Spleen (tissue), 11 donors: Measurements from ENCODE around the gene AKAP9. TPM values are rescaled to one million over a fixed set of nuclear protein-coding genes. Genes with fewer than 3 reads are reported as not detected.

Experiments
- DNase-seq: peaks from one replicate; pipeline ENCODE4 v3.0.0-alpha.2; 2020
- H3K27ac ChIP-seq, 8 donors: fragments of 200-600 bp; sonication (generic) in 7 of 8; 1 replicate in 4 of 8; 2 replicates in 4 of 8; pipeline versions ENCODE4 v1.5.0 to v1.8.0; 2016 to 2021; ENCODE audit warnings: inconsistent platforms in 4 of 8, mild to moderate bottlenecking in 4 of 8, moderate library complexity in 1 of 8
- H3K27me3 ChIP-seq, 7 donors: fragments of 200-600 bp; sonication (generic) in 6 of 7; replicated peaks in 1 of 7; 1 replicate in 4 of 7; 2 replicates in 3 of 7; pipeline versions ENCODE4 v1.5.0 to v1.8.0; 2016 to 2021; ENCODE audit warnings: inconsistent platforms in 3 of 7, mild to moderate bottlenecking in 1 of 7
- H3K36me3 ChIP-seq, 6 donors: fragments of 200-600 bp; sonication (generic) in 5 of 6; 1 replicate in 4 of 6; 2 replicates in 2 of 6; pipeline versions ENCODE4 v1.5.0 to v1.8.0; 2016 to 2021; ENCODE audit warnings: inconsistent platforms in 2 of 6
- H3K4me1 ChIP-seq, 6 donors: fragments of 200-600 bp; sonication (generic) in 5 of 6; 1 replicate in 3 of 6; 2 replicates in 3 of 6; pipeline versions ENCODE4 v1.5.0 to v1.8.0; 2016 to 2021; ENCODE audit warnings: inconsistent platforms in 3 of 6
- H3K4me3 ChIP-seq, 8 donors: fragments of 200-600 bp; sonication (generic) in 7 of 8; 1 replicate in 4 of 8; 2 replicates in 4 of 8; pipeline versions ENCODE4 v1.5.0 to v1.8.0; 2016 to 2021; ENCODE audit warnings: inconsistent platforms in 4 of 8, mild to moderate bottlenecking in 4 of 8, moderate library complexity in 2 of 8
- H3K9me3 ChIP-seq, 8 donors: fragments of 200-600 bp; sonication (generic) in 7 of 8; 1 replicate in 4 of 8; 2 replicates in 4 of 8; pipeline versions ENCODE4 v1.5.0 to v1.8.0; 2016 to 2021; ENCODE audit warnings: inconsistent platforms in 4 of 8
- POLR2A ChIP-seq, 3 donors: fragments of 450-650 bp; IDR thresholded peaks; one replicate each; pipeline ENCODE4 v1.5.1; 2017; ENCODE audit warnings: antibody characterized with exemption in 3 of 3, mild to moderate bottlenecking in 1 of 3
- POLR2AphosphoS5 ChIP-seq, 3 donors: sonication (generic); formaldehyde crosslinking; IDR thresholded peaks; one replicate each; pipeline ENCODE4 v1.5.1; 2017; ENCODE audit warnings: antibody characterized with exemption in 3 of 3
- WGBS, 5 donors: extraction: QIAGEN DNeasy Blood & Tissue Kit in 3 of 5; methylation state at CpG; one replicate each; pipeline versions ENCODE4 v1.1.5 to v1.1.7; 2013 to 2018; 5-methylcytosine and 5-hydroxymethylcytosine counted together
- intact Hi-C: fragments of 100-400 bp; cut with DNase I; formaldehyde crosslinking; loops from one replicate; pipeline ENCODE4 v1.15.0; 2023; ENCODE audit warnings: low total_unique reads
- polyA plus RNA-seq, 3 donors: library from polyadenylated mRNA; stranded (reverse); fragments of 200-250 nt; gene quantifications; one replicate each; pipeline ENCODE4 v1.2.1, GENCODE V29; 2013
- total RNA-seq, 7 donors: library from RNA; depleted of rRNA in 3 of 7; stranded (reverse); fragments of >200 nt in 3 of 7; fragmentation: NEBNext Ultra II Directional in 4 of 7; extraction: Animal tissue kit (Norgen Biotek cat#: 25700) in 4 of 7; gene quantifications; one replicate each; pipeline versions ENCODE4 v1.1.0 to v1.2.1, GENCODE V29; 2016 to 2021
- TF ChIP-seq, protein P1 (sequence below), 11 experiments: fragments of 200-600 bp in 7 of 11; fragments of 450-650 bp in 4 of 11; sonication (generic) in 4 of 11; IDR thresholded peaks in 8 of 11; conservative IDR thresholded peaks in 3 of 11; 1 replicate in 7 of 11; 2 replicates in 4 of 11; pipeline versions ENCODE4 v1.4.0 to v1.8.0; 2016 to 2021; ENCODE audit warnings: antibody characterized with exemption in 11 of 11, inconsistent platforms in 4 of 11, mild to moderate bottlenecking in 1 of 11
- donor health status: healthy with polysubstance abuse.
- donor health status: DM: no; HTN: no; CAD: no; lungs with moderate emphysema.
- donor health status: DM: no; HTN: no; CAD: no.
- donor health status: Bipolar disorder and iron deficiency.
- donor health status: healthy.
- donor health status: DM: no; HTN: no; CAD: no.
- donor health status: DM: yes; HTN: yes; CAD: no.

The AKAP9 gene
- total and polyA plus RNA-seq, 10 donors = 7.5 to 100 (median 68.5) TPM

DNA sequence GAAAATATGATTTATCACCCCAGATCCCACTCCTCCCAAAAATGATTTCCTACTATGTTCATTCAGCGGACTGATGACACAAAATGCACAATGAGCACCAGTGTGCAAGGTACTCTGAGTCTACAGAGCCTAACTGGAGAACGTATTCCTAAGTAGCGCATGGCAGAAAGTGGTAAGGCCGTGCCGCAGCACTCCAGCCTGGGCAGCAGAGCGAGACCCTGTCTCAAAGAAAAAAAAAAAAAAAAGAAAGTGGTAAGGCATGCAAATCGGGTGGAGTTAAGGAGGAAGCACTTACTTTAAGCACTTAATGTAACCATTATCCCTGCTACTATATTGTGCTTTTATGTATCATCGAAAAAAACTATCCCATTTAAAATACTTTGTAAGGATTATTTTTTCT is 168.2 kb downstream of the AKAP9 start:
- no peak for TF ChIP-seq POLR2AphosphoS5 (IDR thresholded peaks at IDR 0.05)
- Histone ChIP-seq H3K9me3 (no peaks in the 10 kb centered on the region), H3K27ac (no peak overlapping the region), H3K27me3 (no peaks in the 10 kb centered on the region), H3K4me1 (no peaks in the 10 kb centered on the region), H3K36me3 (peaks cover 0 to 95% (median 57%) of the 10 kb centered on the region in 6 donors), H3K4me3 (no peak overlapping the region)
- WGBS, 5 donors = 82 to 90% (median 87%) methylated on average over 8 of the region's 8 CpGs
- intact Hi-C loops = no loop called here
- DNase-seq = no peak

DNA sequence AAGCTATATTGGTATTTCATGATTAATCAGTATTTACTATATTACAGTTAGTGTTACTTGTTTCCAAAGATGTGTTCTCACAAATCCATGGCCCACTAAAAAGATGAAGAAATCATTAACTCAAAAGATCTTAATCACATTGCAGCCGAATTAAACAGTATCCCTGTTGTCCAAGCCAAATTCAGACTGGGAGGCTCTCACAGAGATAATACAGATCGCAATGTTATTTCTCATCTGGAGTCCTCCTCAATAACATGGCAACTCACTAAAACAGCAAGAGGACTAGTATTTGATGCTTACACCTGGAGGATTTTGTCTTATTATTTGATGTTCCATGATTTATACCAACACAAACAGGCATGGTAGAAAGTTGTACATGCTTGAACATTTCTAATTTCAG is 170.2 kb downstream of the AKAP9 start:
- WGBS, 5 donors = 93 to 99% (median 97%) methylated on average over 2 of the region's 2 CpGs
- no peak for DNase-seq
- H3K9me3 ChIP-seq = no peaks in the 10 kb centered on the region
- intact Hi-C loops = no loop called here
- H3K4me1 ChIP-seq = no peaks in the 10 kb centered on the region
- no peak overlapping the region for H3K27ac ChIP-seq
- H3K27me3 ChIP-seq = no peaks in the 10 kb centered on the region
- no peak for TF ChIP-seq POLR2A (IDR thresholded peaks at IDR 0.05)
- TF ChIP-seq POLR2AphosphoS5 (IDR thresholded peaks at IDR 0.05) = no peak
- TF ChIP-seq, protein P1, sequence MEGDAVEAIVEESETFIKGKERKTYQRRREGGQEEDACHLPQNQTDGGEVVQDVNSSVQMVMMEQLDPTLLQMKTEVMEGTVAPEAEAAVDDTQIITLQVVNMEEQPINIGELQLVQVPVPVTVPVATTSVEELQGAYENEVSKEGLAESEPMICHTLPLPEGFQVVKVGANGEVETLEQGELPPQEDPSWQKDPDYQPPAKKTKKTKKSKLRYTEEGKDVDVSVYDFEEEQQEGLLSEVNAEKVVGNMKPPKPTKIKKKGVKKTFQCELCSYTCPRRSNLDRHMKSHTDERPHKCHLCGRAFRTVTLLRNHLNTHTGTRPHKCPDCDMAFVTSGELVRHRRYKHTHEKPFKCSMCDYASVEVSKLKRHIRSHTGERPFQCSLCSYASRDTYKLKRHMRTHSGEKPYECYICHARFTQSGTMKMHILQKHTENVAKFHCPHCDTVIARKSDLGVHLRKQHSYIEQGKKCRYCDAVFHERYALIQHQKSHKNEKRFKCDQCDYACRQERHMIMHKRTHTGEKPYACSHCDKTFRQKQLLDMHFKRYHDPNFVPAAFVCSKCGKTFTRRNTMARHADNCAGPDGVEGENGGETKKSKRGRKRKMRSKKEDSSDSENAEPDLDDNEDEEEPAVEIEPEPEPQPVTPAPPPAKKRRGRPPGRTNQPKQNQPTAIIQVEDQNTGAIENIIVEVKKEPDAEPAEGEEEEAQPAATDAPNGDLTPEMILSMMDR (IDR thresholded peaks at IDR 0.05 in 8 of 11, conservative IDR thresholded peaks at IDR 0.05 in 3 of 11) = no peak
- no peak overlapping the region for H3K4me3 ChIP-seq
- peaks cover 0 to 94% (median 43%) of the 10 kb centered on the region in 6 donors for H3K36me3 ChIP-seq

DNA sequence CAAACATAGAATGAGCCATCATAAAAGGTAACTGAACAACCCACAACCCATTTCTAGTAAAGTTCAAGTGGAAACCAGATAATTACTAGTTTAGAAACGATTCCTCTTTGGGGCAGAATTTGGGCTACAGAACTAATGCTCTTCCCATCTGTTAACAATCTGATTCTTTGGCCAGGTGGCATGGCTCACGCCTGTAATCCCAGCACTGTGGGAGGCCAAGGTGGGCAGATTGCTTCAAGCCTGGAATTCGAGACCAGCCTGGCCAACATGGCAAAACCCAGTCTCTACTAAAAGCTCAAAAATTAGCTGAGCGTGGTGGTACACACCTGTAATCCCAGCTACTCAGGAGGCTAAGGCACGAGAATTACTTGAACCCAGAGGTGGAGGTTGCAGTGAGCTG is 175.2 kb downstream of the AKAP9 start:
- TF ChIP-seq, protein P1 (IDR thresholded peaks at IDR 0.05 in 8 of 11, conservative IDR thresholded peaks at IDR 0.05 in 3 of 11) = no peak
- no peak for TF ChIP-seq POLR2AphosphoS5 (IDR thresholded peaks at IDR 0.05)
- no peak for TF ChIP-seq POLR2A (IDR thresholded peaks at IDR 0.05)
- Histone ChIP-seq H3K9me3 (no peaks in the 10 kb centered on the region), H3K27me3 (no peaks in the 10 kb centered on the region), H3K27ac (no peak overlapping the region), H3K36me3 (peaks cover 0 to 91% (median 26%) of the 10 kb centered on the region in 6 donors), H3K4me3 (no peak overlapping the region), H3K4me1 (no peaks in the 10 kb centered on the region)
- 94 to 99% (median 97%) methylated on average over 5 of the region's 5 CpGs for WGBS, 5 donors
- intact Hi-C loops = no loop called here
- no peak for DNase-seq

DNA sequence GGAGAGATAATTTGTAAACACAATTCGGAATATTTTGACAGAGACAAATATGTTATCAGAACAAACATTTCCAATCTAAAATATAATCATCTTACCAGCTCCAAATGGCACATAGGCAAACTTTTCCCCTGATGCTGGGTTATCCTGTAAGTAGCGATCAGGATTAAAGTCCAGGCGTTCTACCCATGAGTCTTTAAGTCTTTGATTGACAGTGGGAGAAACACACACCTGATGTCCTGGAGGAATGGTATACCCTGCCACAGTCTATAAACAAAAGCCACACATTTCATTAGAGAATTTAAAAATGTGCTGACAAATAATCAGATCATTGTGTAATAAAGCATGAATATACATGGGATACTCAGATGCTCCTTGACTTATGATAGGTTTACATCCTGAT is 176.3 kb downstream of the AKAP9 start:
- TF ChIP-seq POLR2A (IDR thresholded peaks at IDR 0.05) (no peak), POLR2AphosphoS5 (IDR thresholded peaks at IDR 0.05) (no peak)
- TF ChIP-seq, protein P1 (IDR thresholded peaks at IDR 0.05 in 8 of 11, conservative IDR thresholded peaks at IDR 0.05 in 3 of 11) = no peak
- H3K27ac ChIP-seq = no peak overlapping the region
- H3K27me3 ChIP-seq = no peaks in the 10 kb centered on the region
- intact Hi-C loops = no loop called here
- H3K4me3 ChIP-seq = no peak overlapping the region
- peaks cover 0 to 91% (median 20%) of the 10 kb centered on the region in 6 donors for H3K36me3 ChIP-seq
- WGBS, 5 donors = 94 to 97% (median 96%) methylated on average over 3 of the region's 3 CpGs
- no peaks in the 10 kb centered on the region for H3K9me3 ChIP-seq
- no peak for DNase-seq
- no peaks in the 10 kb centered on the region for H3K4me1 ChIP-seq
